Subcutaneous adipose tissue (tissue), 4 donors: Measurements from ENCODE around the gene CDH2. TPM values are rescaled to one million over a fixed set of nuclear protein-coding genes. Genes with fewer than 3 reads are reported as not detected.

ENCODE experiments used
- total RNA-seq, 4 donors: library from RNA; depleted of rRNA; stranded (reverse); fragments of >200 nt; gene quantifications; one replicate each; pipeline ENCODE4 v1.1.0, GENCODE V29; 2016
- TF ChIP-seq, protein P1 (sequence below): fragments of 450-650 bp; IDR thresholded peaks from one replicate; pipeline ENCODE4 v1.5.1; 2016; ENCODE audit warnings: low read depth, mild to moderate bottlenecking, control low read depth, antibody characterized with exemption, moderate library complexity

CDH2 gene
- total RNA-seq, 4 donors from 2014 or later, result 0.22 to 0.49 TPM; not detected in 2

DNA sequence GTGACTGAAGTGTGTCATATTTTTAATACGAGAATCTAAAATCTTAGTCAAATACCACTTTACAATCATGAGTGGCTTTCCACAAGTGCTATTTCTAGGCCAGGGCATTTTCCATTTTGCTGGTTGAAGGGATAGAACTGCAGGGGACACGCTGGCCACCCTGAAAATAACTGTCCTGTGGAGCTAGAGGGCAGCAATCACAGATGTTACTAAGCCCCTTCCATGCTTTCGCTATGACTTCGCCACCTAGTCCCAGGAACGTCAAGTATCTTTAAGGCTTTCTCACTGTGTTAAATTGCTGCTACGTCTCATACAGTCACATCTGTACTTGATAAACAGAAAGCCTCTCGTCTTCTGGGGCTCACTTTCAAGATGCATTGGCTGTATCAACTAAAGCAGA lies 171.8 kb downstream of the CDH2 start:
- TF ChIP-seq, protein P1, sequence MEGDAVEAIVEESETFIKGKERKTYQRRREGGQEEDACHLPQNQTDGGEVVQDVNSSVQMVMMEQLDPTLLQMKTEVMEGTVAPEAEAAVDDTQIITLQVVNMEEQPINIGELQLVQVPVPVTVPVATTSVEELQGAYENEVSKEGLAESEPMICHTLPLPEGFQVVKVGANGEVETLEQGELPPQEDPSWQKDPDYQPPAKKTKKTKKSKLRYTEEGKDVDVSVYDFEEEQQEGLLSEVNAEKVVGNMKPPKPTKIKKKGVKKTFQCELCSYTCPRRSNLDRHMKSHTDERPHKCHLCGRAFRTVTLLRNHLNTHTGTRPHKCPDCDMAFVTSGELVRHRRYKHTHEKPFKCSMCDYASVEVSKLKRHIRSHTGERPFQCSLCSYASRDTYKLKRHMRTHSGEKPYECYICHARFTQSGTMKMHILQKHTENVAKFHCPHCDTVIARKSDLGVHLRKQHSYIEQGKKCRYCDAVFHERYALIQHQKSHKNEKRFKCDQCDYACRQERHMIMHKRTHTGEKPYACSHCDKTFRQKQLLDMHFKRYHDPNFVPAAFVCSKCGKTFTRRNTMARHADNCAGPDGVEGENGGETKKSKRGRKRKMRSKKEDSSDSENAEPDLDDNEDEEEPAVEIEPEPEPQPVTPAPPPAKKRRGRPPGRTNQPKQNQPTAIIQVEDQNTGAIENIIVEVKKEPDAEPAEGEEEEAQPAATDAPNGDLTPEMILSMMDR, result no peak

DNA sequence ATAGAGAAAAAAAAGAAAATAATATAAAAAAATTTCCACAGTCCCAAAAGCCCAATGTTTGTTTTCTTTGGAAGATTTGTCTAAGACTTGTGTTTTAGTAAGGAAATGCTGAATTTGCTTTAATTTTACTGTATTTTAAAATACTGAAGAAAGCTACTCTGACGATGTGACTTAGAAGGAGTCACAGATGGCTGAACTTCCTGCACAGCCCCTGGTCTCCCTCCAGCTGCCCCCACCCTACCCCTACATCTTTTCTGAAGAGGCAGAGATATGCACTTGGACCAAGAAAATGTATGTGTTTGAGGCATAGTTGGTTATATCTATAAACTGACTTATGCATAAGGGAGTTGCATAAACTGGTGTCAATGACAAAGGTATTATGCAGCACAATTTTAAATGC lies 172.3 kb downstream of the CDH2 start:
- TF ChIP-seq, protein P1, result no peak

DNA sequence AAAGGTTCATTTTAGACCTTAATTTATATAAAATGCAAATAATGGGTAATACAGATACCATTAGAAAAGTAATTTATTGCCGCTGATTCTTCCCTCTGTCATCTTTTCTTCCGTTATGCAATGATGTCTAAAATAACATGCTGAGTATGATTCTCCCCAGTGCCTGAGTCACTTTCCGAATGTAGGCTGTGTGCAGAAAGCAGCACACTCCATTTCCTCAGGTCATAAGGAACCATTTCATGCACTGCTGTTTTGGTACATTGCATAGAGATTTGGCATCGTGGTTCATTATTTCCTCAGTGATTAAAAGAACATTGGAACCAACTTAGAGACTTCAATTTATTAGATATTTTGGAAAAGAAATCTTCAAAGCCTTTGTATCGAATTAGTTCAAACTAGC lies 173.5 kb downstream of the CDH2 start:
- TF ChIP-seq, protein P1, result no peak

DNA sequence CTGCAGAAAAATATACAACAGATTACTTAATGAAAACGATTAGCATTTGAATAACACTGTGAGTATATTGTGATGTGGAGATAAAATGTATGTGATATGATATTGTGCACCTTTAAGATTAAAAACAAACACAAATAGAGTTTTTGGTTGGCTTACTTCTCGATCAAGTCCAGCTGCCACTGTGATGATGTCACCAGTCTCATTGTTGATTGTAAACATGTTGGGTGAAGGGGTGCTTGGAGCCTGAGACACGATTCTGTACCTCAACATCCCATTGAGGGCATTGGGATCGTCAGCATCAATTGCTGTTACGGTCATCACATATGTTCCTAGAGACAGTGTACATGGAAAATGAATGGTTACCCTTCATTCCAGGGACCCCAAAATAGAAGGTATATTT lies 174.1 kb downstream of the CDH2 start:
- TF ChIP-seq, protein P1, result no peak

DNA sequence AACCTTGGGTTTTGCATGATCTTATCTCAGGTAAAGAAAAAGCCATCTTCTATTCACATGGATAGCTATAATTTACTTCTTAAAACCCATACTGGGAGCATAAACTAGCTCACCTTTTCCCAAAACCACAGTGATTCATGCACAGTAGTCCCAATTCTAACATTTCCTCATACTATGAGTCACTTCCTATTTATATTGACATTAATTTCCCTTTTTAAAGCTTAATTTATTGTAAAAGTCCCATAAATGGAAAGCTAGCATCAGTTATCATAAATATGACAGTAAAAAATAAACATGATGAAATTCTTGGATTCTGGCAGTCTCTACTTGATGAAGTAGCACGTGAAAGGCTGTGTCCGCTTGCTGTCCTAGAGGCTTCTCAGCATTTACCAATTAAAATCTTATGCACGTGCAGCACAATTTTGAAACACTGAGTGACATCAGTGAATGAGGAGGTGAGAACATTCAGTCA lies 180.1 kb downstream of the CDH2 start:
- TF ChIP-seq, protein P1, result no peak

DNA sequence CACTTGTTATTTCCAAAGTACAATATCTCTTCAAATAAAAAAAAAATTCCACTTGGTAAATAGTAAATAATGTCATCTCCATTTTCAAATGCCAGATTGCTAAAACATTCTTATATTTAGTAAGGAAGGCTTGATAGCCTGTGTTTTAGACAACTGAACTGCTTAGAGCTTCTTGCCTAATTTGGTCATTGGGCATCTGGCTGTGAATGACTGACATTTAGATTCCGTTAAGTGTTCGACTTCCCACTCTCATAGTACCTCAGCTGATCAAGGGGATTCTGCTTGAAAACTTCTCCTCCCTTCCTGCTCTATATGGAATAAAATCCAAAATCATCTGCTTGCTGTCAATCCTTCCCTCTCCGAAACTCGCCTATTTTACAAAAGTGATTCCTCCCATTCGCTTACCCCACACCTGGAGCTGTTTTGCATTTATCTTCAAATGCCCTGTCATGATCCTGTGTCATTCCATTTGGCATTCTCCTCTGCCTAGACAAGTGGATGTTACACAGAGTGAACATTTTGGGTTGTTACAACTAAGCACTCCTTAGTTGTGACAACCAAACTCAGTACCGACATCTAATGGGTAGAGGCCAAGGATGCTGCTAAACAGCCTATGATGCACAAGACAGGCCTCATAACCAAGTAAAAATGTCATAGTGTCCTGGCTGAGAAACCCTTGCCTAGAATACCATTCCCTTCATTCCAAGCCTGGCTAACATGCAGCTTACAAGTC lies 181.0 kb downstream of the CDH2 start:
- TF ChIP-seq, protein P1, result no peak

DNA sequence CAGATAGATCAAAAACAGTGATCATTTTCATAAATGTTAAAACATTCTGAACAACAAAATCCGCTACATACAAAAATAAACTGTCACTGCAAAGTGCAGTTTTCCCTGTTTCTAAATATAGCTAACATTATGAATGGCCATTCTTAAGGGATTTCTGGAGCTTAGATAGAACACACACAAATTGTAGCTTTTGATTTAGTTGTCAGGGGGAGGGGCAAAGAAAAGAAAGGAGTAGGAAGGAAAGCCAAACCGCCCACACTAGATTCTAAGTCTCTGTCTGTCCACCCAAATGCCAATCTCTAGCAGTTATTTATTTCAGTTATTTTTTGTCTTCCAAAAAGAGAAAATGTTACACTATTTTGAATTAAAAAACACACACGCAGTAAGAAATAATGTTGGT lies 182.4 kb downstream of the CDH2 start:
- TF ChIP-seq, protein P1, result no peak
